GM12878 (cell line): ENCODE measurements around the gene PPP6R1. TPM values are rescaled to one million over a fixed set of nuclear protein-coding genes. Genes with fewer than 3 reads are reported as not detected.

Experiments used
- ATAC-seq: fragments of 200-7000 bp; cut with Tn5 transposase; 3 replicates; pipeline ENCODE4 v1.9.1; 2020; ENCODE audit warnings: mild to moderate bottlenecking, moderate library complexity
- BruUV-seq: library from RNA; stranded (reverse); fragments of 400-500 nt; replicated peaks from 2 replicates; lab custom pipeline; 2021; lab: Mats Ljungman, UMichigan
- CTCF ChIA-PET: fragments of 300-600 bp; sonication (Branson Sonifier 250); formaldehyde crosslinking; extraction: SDS; loops from one replicate; lab custom pipeline; 2021; ENCODE audit warnings: inconsistent platforms; lab: Yijun Ruan, JAX
- POLR2A ChIA-PET: fragments of 350-600 bp; formaldehyde crosslinking; extraction: SDS; loops from one replicate; lab custom pipeline; 2021; ENCODE audit warnings: inconsistent platforms; lab: Charles Lee
- RAD21 ChIA-PET: fragments of 300-600 bp; sonication (Branson Sonifier 250); formaldehyde crosslinking; loops from one replicate; lab custom pipeline; 2023; ENCODE audit warnings: antibody characterized with exemption; ENCODE audit not compliant: unreplicated experiment; lab: Charles Lee
- SMC1A ChIA-PET: fragments of 300-600 bp; sonication (Branson Sonifier 250); formaldehyde crosslinking; loops from one replicate; lab custom pipeline; 2023; ENCODE audit not compliant: unreplicated experiment, uncharacterized antibody; lab: Charles Lee
- DNase-seq: peaks from one replicate; pipeline ENCODE4 v3.0.0-alpha.2; 2011; ENCODE audit warnings: low read depth, low spot score
- FAIRE-seq: peaks from 3 replicates; lab custom pipeline; 2011; peaks lifted over from hg19 to GRCh38; lab: Jason Lieb, UNC
- H2AFZ ChIP-seq: 2 replicates; pipeline ENCODE4 v1.6.0; 2011; ENCODE audit warnings: low read depth, low read length, control low read depth; ENCODE audit not compliant: control insufficient read depth
- H3K27ac ChIP-seq: 2 replicates; pipeline ENCODE4 v1.5.1; 2011; ENCODE audit warnings: control low read depth; ENCODE audit not compliant: control insufficient read depth, insufficient read depth
- H3K27me3 ChIP-seq, 2 experiments: replicated peaks in 1 of 2; 2 replicates each; pipeline versions ENCODE4 v1.6.0 to v1.6.1; 2011; ENCODE audit warnings: low read length in 1 of 2; ENCODE audit not compliant: control insufficient read depth in 2 of 2, insufficient read depth in 2 of 2
- H3K36me3 ChIP-seq, 2 experiments: 2 replicates each; pipeline ENCODE4 v1.5.1; 2011; ENCODE audit warnings: low read length in 1 of 2; ENCODE audit not compliant: control insufficient read depth in 2 of 2, insufficient read depth in 2 of 2
- H3K4me1 ChIP-seq: 2 replicates; pipeline ENCODE4 v1.6.1; 2011; ENCODE audit warnings: mild to moderate bottlenecking, low read length, moderate library complexity, mixed read lengths; ENCODE audit not compliant: control insufficient read depth, insufficient read depth
- H3K4me2 ChIP-seq: 2 replicates; pipeline ENCODE4 v1.6.0; 2011; ENCODE audit warnings: control low read depth; ENCODE audit not compliant: control insufficient read depth, insufficient read depth
- H3K4me3 ChIP-seq: fragments of 200-600 bp; sonication (generic); 2 replicates; pipeline ENCODE4 v1.5.1; 2016
- H3K79me2 ChIP-seq: 2 replicates; pipeline ENCODE4 v1.6.0; 2011; ENCODE audit warnings: low read length; ENCODE audit not compliant: control insufficient read depth, insufficient read depth
- H3K9ac ChIP-seq: 2 replicates; pipeline ENCODE4 v1.8.0; 2011; ENCODE audit warnings: low read length, control low read depth, mixed read lengths; ENCODE audit not compliant: control insufficient read depth, insufficient read depth
- H3K9me3 ChIP-seq: replicated peaks from 3 replicates; pipeline ENCODE4 v1.5.1; 2011; ENCODE audit warnings: mild to moderate bottlenecking, low read length; ENCODE audit not compliant: control insufficient read depth, insufficient read depth
- H4K20me1 ChIP-seq: 2 replicates; pipeline ENCODE4 v1.6.0; 2011; ENCODE audit not compliant: control insufficient read depth, insufficient read depth
- ATF3 ChIP-seq: IDR thresholded peaks from 2 replicates; pipeline ENCODE4 v1.6.1; 2011; ENCODE audit warnings: low read depth, mild to moderate bottlenecking, low read length, moderate library complexity, borderline replicate concordance; ENCODE audit errors: extremely low read depth
- BCL3 ChIP-seq: IDR thresholded peaks from 2 replicates; pipeline ENCODE4 v1.6.1; 2011; ENCODE audit warnings: borderline replicate concordance, low read depth, mild to moderate bottlenecking, moderate library complexity, low read length; ENCODE audit not compliant: insufficient read depth, poor library complexity, severe bottlenecking
- BHLHE40 ChIP-seq, 2 experiments: fragments of 450-650 bp in 1 of 2; IDR thresholded peaks; 2 replicates each; pipeline ENCODE4 v1.6.1; 2011 to 2017; ENCODE audit warnings: low read depth in 2 of 2, borderline replicate concordance in 1 of 2, improper control_type of control experiment in 1 of 2, low read length in 1 of 2, mild to moderate bottlenecking in 1 of 2
- CEBPB ChIP-seq, 2 experiments: fragments of 150-350 bp in 1 of 2; IDR thresholded peaks; 2 replicates each; pipeline ENCODE4 v1.6.1; 2012 to 2014; ENCODE audit warnings: low read depth in 2 of 2, low read length in 2 of 2, borderline replicate concordance in 1 of 2, inconsistent platforms in 1 of 2
- CREM ChIP-seq: IDR thresholded peaks from 2 replicates; pipeline ENCODE4 v1.6.1; 2014; ENCODE audit warnings: antibody characterized with exemption, low read depth
- ELK1 ChIP-seq: IDR thresholded peaks from 2 replicates; pipeline ENCODE4 v1.6.1; 2012; ENCODE audit warnings: low read depth, low read length, improper control_type of control experiment
- IKZF1 ChIP-seq: fragments of 450-650 bp; conservative IDR thresholded peaks from 2 replicates; pipeline ENCODE4 v1.6.1; 2017; ENCODE audit warnings: antibody characterized with exemption, mild to moderate bottlenecking
- IKZF2 ChIP-seq, 2 experiments: fragments of 450-650 bp; IDR thresholded peaks; 2 replicates each; pipeline ENCODE4 v1.6.1; 2017; ENCODE audit warnings: mild to moderate bottlenecking in 2 of 2, moderate library complexity in 2 of 2
- KDM1A ChIP-seq: fragments of 200-600 bp; sonication (generic); IDR thresholded peaks from 2 replicates; pipeline ENCODE4 v1.6.1; 2016; ENCODE audit warnings: borderline replicate concordance
- MLLT1 ChIP-seq: fragments of 450-650 bp; IDR thresholded peaks from 2 replicates; pipeline ENCODE4 v1.6.1; 2016; ENCODE audit warnings: mild to moderate bottlenecking
- MYC ChIP-seq: IDR thresholded peaks from 2 replicates; pipeline ENCODE4 v1.6.1; 2011; ENCODE audit warnings: mild to moderate bottlenecking, low read length, moderate library complexity, inconsistent platforms; ENCODE audit not compliant: insufficient read depth, insufficient replicate concordance, insufficient read length, severe bottlenecking
- NBN ChIP-seq: fragments of 450-650 bp; IDR thresholded peaks from 2 replicates; pipeline ENCODE4 v1.6.1; 2016
- PAX5 ChIP-seq: IDR thresholded peaks from 2 replicates; pipeline ENCODE4 v1.6.1; 2011; ENCODE audit warnings: low read depth, low read length, borderline replicate concordance
- RFX5 ChIP-seq: IDR thresholded peaks from 2 replicates; pipeline ENCODE4 v1.6.1; 2011; ENCODE audit warnings: low read depth, low read length, improper control_type of control experiment
- SMAD5 ChIP-seq: IDR thresholded peaks from 2 replicates; pipeline ENCODE4 v1.6.1; 2016; ENCODE audit warnings: antibody characterized with exemption, low read depth
- SP1 ChIP-seq: IDR thresholded peaks from one replicate; pipeline ENCODE4 v1.6.1; 2011; ENCODE audit warnings: low read depth, low read length
- STAT1 ChIP-seq: fragments of 450-650 bp; conservative IDR thresholded peaks from 2 replicates; pipeline ENCODE4 v1.6.1; 2014; ENCODE audit warnings: antibody characterized with exemption, mild to moderate bottlenecking
- ZNF207 ChIP-seq: fragments of 450-650 bp; IDR thresholded peaks from 2 replicates; pipeline ENCODE4 v1.6.1; 2014; ENCODE audit warnings: antibody characterized with exemption, mild to moderate bottlenecking, borderline replicate concordance
- ZNF24 ChIP-seq: fragments of 450-650 bp; IDR thresholded peaks from 2 replicates; pipeline ENCODE4 v1.6.1; 2017; ENCODE audit warnings: antibody characterized with exemption, mild to moderate bottlenecking
- WGBS: methylation state at CpG from one replicate; pipeline ENCODE4 v1.1.6; 2016; ENCODE audit warnings: low lambda C conversion rate; ENCODE audit not compliant: insufficient replicate concordance, insufficient coverage; ENCODE audit errors: missing lambda C conversion rate; 5-methylcytosine and 5-hydroxymethylcytosine counted together
- in situ Hi-C: fragments of 300-500 bp; cut with MboI; formaldehyde crosslinking; loops from 9 replicates; pipeline ENCODE4 v1.14.3; 2018; ENCODE audit warnings: mixed read lengths
- intact Hi-C: fragments of 100-400 bp; cut with micrococcal nuclease; formaldehyde crosslinking; loops from one replicate; pipeline ENCODE4 v1.14.2; 2022; ENCODE audit not compliant: unreplicated experiment
- polyA plus RNA-seq, 11 experiments: library from polyadenylated mRNA; depleted of rRNA in 4 of 11; unstranded in 6 of 11; stranded (reverse) in 5 of 11; fragments of >200 nt; fragmentation: Nextera tagmentation in 4 of 11; fragmentation: Illumina TruSeq in 1 of 11; extraction: Ambion mirVana in 4 of 11; extraction: Trizol in 1 of 11; gene quantifications; 1 replicate in 1 of 11; 2 replicates in 10 of 11; pipeline versions ENCODE4 v1.2.1 to v1.2.3, GENCODE V29; 2011 to 2016; ENCODE audit warnings: inconsistent platforms in 2 of 11, missing spikeins in 2 of 11, low read depth in 1 of 11
- total RNA-seq, 4 experiments: library from RNA; depleted of rRNA in 3 of 4; stranded (reverse); fragments of >200 nt in 3 of 4; fragmentation: Illumina TruSeq in 1 of 4; extraction: Trizol in 1 of 4; gene quantifications; 2 replicates each; pipeline versions ENCODE4 v1.2.1 to v1.2.3, GENCODE V29; 2013 to 2021

The PPP6R1 gene
- total and polyA plus RNA-seq, 10 of the 15 experiments (the other 5 are each of a cell fraction or from before 2014, with no cell fraction given) = 0.80 to 173 (median 63.7) TPM

- Histone ChIP-seq H3K27ac (no peak overlapping the region), H3K4me3 (no peak overlapping the region), H3K4me1 (peaks cover 10% of the 10 kb centered on the region), H3K79me2 (no peaks in the 10 kb centered on the region), H3K4me2 (no peak overlapping the region), H4K20me1 (no peaks in the 10 kb centered on the region; the same call in 1 of the 2 replicates), H3K36me3 (no peaks in the 10 kb centered on the region), H2AFZ (no peak overlapping the region), H3K9ac (no peak overlapping the region), H3K9me3 (no peaks in the 10 kb centered on the region), H3K27me3 (no peaks in the 10 kb centered on the region)
- ChIA-PET CTCF (interaction anchor here (1.0 to 3.8 kb wide), 6 partner anchors 9 to 201 kb away, joined by 3 to 49 read pairs (median 12); partner anchors contain the start of gene TMEM238), RAD21 (interaction anchor here (2.8 kb wide), 1 partner anchor 80 kb away, joined by 28 read pairs; the partner anchor contains the start of gene TMEM238), SMC1A (interaction anchor here (1.0 to 3.5 kb wide), 2 partner anchors 12 to 80 kb away, joined by 3 to 22 read pairs; partner anchors contain the start of gene TMEM238), POLR2A (interaction anchor here (0.9 kb wide), 1 partner anchor 36 kb away, joined by 4 read pairs; the partner anchor contains the start of gene KMT5C)
- no TSS peak for BruUV-seq
- DNase-seq (no peak), FAIRE-seq (no peak), ATAC-seq (no peak)
- WGBS = 91% methylated on average over 11 of the region's 11 CpGs
- TF ChIP-seq ELK1 (no peak), RFX5 (no peak), ZNF207 (no peak), NBN (no peak), IKZF2 (IDR thresholded peaks at IDR 0.05) (no peak), MYC (no peak), BHLHE40 (IDR thresholded peaks at IDR 0.05; ENCODE audit: borderline replicate concordance in 1 of 2, low read depth in 2 of 2, low read length in 1 of 2) (no peak), KDM1A (no peak), BCL3 (no peak), IKZF1 (no peak), MLLT1 (no peak), CREM (no peak), STAT1 (no peak), SP1 (no peak), ATF3 (no peak), PAX5 (no peak), SMAD5 (no peak), CEBPB (IDR thresholded peaks at IDR 0.05; ENCODE audit: borderline replicate concordance in 1 of 2, low read depth in 2 of 2, low read length in 2 of 2) (no peak), ZNF24 (no peak)
- intact Hi-C loops = loop anchor here (5.0 kb wide), 1 partner anchor 79 kb away; the partner anchor contains the start of gene TMEM238
- in situ Hi-C loops = no loop called here
Measured at GRCh38 chr19:55303477-55303876, 44.7 kb upstream of the PPP6R1 start.
